ENCODE data around the gene TTLL4. TPM values are rescaled to one million over a fixed set of nuclear protein-coding genes. Genes with fewer than 3 reads are reported as not detected.
"Not testable (repeated sequence)": the region's sequence is repeated elsewhere in the genome, so short reads cannot be mapped to it uniquely, and the experiment has no call there.

TTLL4 gene
- total and polyA plus RNA-seq, 12 donors, result 10.6 to 65.4 (median 24.5) TPM

DNA sequence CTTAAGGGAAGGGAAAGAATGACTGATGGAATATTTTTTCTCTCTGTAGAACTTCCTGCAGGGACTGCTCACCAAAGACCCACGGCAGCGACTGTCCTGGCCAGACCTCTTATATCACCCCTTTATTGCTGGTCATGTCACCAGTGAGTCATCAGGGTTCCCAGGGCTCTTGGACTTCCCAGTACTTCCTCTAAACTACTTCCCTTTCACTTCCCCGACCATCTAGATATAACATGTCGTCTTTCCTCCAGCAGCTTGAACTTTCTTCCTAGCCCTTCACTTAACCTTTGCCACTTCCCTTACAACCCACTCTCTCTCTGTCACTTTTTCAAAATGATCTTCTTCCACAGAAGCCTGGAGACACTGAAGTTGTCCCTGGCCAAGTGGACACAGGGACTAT lies 31.5 kb upstream of the TTLL4 start:
- intact Hi-C loops (cut with DNase I), result no loop called here
- no peaks in the 10 kb centered on the region for H3K27me3 ChIP-seq
- H3K4me3 ChIP-seq, result no peak overlapping the region
- peak in 3 of 7 donors; percentile 27 to 36 (median 29) for DNase-seq
- WGBS, 4 donors, result 52 to 67% (median 55%) methylated on average over 4 of the region's 4 CpGs
- H3K4me1 ChIP-seq (replicated peaks in 1 of 2), result no peaks in the 10 kb centered on the region
- peaks cover 0 to 30% of the 10 kb centered on the region in 2 donors for H3K36me3 ChIP-seq (replicated peaks in 1 of 2)
- H3K27ac ChIP-seq, result no peak overlapping the region
- no peaks in the 10 kb centered on the region for H3K9me3 ChIP-seq (replicated peaks in 1 of 3)
- TF ChIP-seq POLR2A (IDR thresholded peaks at IDR 0.05), result no peak
- TF ChIP-seq CTCF (IDR thresholded peaks at IDR 0.05), result no peak

- 62 to 83% (median 79%) methylated on average over 2 to 3 of the region's 3 CpGs for WGBS, 4 donors
- peaks cover 0 to 33% of the 10 kb centered on the region in 2 donors for H3K36me3 ChIP-seq (replicated peaks in 1 of 2)
- intact Hi-C loops (cut with DNase I), result no loop called here
- DNase-seq, result no peak
- no peaks in the 10 kb centered on the region for H3K27me3 ChIP-seq
- H3K9me3 ChIP-seq (replicated peaks in 1 of 3), result no peaks in the 10 kb centered on the region
- no peak overlapping the region for H3K4me3 ChIP-seq
- no peak overlapping the region for H3K27ac ChIP-seq
- TF ChIP-seq CTCF (IDR thresholded peaks at IDR 0.05) (no peak), POLR2A (IDR thresholded peaks at IDR 0.05) (no peak)
- H3K4me1 ChIP-seq (replicated peaks in 1 of 2), result no peaks in the 10 kb centered on the region
These were observed 30.6 kb upstream of the TTLL4 start for GRCh38 chr2:218680061-218680460.

- WGBS, 4 donors, result 21 to 24% (median 23%) methylated on average over 5 of the region's 5 CpGs
- TF ChIP-seq CTCF (IDR thresholded peaks at IDR 0.05), result peak; percentile 65 to 89 (median 79)
- DNase-seq, result peak; percentile 55 to 85 (median 74)
- H3K4me3 ChIP-seq; intact Hi-C loops (cut with DNase I); H3K27ac ChIP-seq; H3K9me3 ChIP-seq (replicated peaks in 1 of 3); H3K27me3 ChIP-seq; H3K4me1 ChIP-seq (replicated peaks in 1 of 2): not testable (repeated sequence)
- peaks cover 0 to 40% of the 10 kb centered on the region in 2 donors for H3K36me3 ChIP-seq (replicated peaks in 1 of 2)
These were observed 23.1 kb upstream of the TTLL4 start for GRCh38 chr2:218687400-218688060.

DNA sequence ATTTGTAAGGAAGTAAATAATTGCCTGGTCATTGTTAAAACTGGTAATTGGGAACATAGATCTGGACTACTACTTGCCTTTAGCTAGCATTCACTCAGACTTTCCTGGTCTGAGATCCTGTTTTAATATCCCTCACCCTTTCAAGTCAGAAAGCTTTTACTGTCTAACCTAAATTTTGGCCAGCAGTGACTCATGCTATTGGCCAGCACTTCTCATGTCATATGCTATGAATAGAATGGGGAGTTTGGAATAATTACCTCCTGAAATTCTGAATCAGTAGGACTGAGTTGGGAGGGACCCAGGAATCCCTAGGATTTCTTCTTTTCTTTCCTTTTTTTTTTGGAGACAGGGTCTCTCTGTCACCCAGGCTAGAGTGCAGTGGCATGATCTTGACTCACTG lies 19.4 kb upstream of the TTLL4 start:
- TF ChIP-seq POLR2A (IDR thresholded peaks at IDR 0.05), result no peak
- TF ChIP-seq CTCF (IDR thresholded peaks at IDR 0.05), result no peak
- peaks cover 0 to 60% of the 10 kb centered on the region in 2 donors for H3K36me3 ChIP-seq (replicated peaks in 1 of 2)

More for the DNA sequence above, 19.4 kb upstream of the TTLL4 start:
- Histone ChIP-seq H3K9me3 (replicated peaks in 1 of 3) (no peaks in the 10 kb centered on the region), H3K27ac (peak overlapping the region in 2 of 5 donors; percentile 2 to 24), H3K27me3 (no peaks in the 10 kb centered on the region), H3K4me3 (no peak overlapping the region), H3K4me1 (replicated peaks in 1 of 2) (no peaks in the 10 kb centered on the region)
- DNase-seq, result peak in 4 of 7 donors; percentile 23 to 49 (median 41)
- intact Hi-C loops (cut with DNase I), result loop anchor here (5.0 to 10.0 kb wide), 2 partner anchors 154 to 156 kb away; no protein-coding TSS in a partner anchor
